Activated CD4-positive, alpha-beta T cell treated with anti-CD3 and anti-CD28 coated beads, Interleukin-10, Interleukin-2, amounts not matched to agents 100 ng/mL and 50 ng/mL, durations not matched to agents 16 hours and 8 hours (primary cell): ENCODE results near the gene F10.
A peak's percentile ranks its signal among the peaks of the same experiment; 100 is the strongest.

Experiments
- DNase-seq: peaks from one replicate; pipeline ENCODE4 v3.0.0-alpha.2; 2020

F10 gene

DNA sequence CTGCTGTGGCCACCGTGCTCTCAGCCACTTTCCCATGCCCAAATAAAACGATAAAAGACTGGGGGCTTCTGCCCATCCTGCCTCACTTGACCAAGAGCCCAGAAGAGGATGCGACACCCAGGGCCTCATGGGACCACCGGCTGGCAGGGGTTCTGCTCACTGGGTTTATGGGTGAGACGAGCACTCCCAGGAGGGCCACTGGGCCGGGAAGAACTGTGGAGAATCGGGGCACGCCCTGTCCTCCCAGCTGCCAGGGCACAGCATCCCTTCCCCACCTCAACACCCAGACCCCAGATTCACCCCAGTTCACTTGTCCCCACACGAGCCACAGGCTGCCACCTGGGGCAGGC, 4.7 kb upstream of the F10 start:
- DNase-seq = no peak

GRCh38 chr13:113118261-113119021, 4.2 kb upstream of the F10 start:
- DNase-seq = no peak

- DNase-seq = no peak
These were observed 3.3 kb upstream of the F10 start for GRCh38 chr13:113119166-113119821.

DNA sequence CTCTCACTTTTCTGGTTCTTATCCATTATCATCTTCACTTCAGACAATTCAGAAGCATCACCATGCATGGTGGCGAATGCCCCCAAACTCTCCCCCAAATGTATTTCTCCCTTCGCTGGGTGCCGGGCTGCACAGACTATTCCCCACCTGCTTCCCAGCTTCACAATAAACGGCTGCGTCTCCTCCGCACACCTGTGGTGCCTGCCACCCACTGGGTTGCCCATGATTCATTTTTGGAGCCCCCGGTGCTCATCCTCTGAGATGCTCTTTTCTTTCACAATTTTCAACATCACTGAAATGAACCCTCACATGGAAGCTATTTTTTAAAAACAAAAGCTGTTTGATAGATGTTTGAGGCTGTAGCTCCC, 2.8 kb upstream of the F10 start:
- DNase-seq = no peak

DNA sequence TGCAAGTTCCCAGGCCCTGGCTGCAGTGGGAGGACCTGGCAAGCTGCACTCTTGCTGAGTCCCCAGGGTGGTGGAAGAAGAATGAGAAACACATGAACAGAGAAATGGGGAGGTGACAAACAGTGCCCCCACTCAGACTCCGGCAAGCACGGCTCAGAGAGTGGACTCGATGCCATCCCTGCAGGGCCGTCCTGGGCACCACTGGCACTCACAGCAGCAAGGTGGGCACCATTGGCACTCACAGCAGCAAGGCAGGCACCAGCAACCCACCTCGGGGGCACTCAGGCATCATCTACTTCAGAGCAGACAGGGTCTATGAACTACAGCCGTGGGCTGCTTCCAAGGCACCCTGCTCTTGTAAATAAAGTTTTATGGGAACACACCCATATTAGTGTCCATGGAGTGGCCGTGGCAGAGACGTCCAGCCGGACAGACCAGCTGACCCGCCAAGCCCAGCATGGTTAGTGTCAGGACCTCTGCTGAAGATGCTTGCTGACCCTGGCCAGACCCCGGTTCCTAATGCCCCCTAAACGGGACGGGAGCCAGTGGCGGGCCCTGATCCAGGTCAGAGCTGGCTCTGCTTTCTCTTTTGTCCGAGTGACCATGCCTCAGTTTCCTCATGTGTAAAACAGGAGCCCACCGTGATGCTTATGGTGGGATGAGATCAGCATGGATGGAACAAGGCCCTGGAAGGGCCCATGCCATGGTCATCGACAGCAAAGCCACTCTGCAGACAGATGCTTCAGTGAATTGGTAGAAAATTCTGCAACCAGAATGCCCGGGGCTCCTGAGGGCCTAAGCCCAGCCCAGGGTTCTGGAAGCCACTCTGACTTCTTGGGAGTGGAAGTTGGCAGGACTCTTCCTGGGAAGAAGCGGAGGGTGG, 2.1 kb upstream of the F10 start:
- no peak for DNase-seq

- no peak for DNase-seq
These were observed 1.2 kb upstream of the F10 start for GRCh38 chr13:113121183-113121927.

GRCh38 chr13:113121928-113122471, 599 bp upstream of the F10 start:
- DNase-seq = no peak

- no peak for DNase-seq
These were observed 915 bp downstream of the F10 start for GRCh38 chr13:113123226-113124201.

DNA sequence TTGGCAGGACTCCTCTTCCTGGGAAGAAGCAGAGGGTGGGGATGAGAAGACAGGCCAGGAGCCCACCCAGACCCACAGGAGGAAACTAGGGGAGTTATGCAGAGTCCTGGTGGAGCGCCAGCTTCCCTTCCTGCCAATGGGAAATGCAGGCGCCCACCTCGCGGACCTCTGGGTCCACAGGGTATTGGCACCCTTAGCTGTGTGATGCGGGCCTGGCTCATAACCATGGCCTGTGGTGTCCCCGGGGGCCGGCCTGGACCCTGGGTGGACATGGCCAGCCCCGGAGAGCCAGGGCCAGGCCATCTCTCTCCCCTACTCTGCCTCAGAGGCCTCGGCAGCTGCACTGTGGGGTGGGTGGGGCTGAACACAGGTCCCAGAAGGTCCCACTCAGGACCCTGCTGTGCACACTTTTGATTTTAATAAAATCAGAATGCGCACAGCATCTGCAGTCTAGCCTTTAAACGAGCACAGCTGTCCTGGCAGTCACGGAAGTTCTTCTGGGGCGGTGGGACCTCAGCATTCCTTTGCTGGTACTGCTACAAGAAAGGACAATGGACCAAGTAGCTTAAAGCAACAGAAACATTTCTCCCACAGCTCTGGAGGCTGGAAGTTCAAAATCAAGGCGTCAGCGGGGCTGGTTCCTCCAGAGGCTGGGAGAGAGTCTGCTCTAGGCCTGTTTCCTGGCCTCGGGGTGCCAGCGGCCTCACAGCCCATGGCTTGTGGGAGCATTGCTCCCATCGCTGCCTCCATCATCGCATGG, 1.8 kb downstream of the F10 start:
- no peak for DNase-seq

- DNase-seq = no peak
These were observed 3.1 kb downstream of the F10 start for GRCh38 chr13:113125506-113126264.

DNA sequence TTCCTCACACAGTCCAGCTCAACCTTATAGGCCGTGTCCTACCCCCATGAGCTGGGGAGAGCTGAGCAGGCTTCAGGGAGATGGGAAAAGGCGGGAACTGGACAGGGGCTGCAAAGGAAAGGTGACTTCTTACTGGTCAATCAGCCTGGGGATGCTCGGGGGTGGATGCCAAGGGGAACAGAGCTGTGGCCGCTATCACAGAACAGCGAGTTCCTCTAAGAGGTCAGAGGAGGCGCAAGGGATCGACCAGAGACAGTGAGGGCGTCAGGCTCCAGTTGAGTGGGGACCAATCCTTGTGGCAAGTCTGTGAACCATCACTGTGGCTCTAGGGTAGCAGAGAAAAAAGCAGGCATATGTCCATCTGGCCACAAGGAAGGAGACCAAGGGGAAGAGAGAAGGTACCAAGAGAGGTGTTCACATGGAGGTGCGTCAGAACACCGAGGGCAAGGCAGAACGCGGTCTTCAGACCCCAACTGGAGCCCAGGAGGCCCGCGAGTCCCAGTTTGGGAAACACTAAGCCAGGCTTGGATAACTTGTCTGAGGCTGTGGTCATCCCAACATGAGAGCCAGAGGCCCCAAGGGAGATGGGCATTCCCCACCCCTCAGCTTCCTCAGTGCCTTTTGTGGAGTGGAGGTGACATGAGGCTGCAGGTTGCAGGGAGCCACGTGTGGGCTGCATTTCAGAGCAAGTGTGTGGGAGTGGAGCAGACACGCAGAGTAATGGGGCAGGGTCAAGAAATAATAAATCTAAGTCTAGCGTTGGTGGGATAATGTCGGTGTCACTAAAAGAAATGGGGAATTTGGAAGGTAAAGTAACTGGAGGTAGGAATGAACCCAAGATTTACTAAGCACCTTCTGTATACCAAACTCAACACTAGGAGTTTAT, 3.9 kb downstream of the F10 start:
- no peak for DNase-seq

DNA sequence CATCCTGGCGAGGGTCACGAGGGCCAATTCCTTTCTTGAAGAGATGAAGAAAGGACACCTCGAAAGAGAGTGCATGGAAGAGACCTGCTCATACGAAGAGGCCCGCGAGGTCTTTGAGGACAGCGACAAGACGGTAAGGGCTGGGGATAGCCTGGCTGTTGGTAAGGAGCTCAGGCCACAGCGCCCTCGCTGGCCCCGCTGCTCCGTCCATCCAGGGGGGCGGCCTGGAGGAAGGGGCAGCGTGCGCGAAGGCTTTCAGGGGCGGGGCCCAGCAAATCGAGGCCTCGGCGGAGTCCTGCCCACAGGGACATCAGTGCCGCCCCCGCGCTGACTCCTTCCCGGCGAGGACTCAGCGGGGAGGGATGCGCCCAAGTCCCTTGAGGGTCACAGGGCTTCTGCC, 6.9 kb downstream of the F10 start:
- DNase-seq = no peak

DNA sequence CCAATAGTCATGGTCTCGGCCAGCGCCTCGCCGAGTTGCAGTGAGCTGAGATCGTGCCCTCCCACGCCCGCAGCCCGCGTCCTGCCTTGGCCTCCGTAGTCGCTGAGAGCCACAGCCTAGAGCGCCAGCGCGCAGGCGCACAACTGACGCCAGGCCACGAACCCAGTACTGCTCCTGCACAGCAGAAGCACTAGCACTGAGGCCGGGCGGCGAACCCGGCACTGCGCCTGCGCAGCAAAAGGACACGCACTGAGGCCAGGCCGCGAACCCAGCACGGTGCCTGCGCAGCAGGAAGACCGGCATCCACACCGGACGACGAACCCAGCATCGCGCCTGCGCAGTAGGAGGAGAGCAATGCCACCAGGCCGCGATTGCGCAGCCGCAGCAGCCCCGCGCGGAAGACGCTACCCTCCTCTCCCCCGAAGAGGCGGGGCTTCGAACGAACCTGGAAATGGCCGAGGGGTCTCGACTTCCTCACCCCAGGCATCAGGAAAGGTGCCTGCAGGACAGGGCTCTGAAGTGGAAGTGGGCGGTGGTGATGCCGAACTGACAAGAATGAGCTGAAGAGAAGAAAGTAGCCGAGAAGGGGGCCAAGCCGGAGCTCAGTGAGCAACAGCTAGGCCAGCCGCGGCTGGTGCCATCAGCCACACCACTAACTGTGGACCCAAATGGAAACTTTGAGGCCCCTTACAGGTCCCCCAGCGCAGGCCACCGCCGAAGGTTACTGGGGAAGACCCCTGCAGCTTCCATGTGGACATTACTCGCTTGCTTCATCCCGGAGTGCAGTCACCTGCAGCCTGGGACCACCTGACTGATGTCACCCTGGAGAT, 7.5 kb downstream of the F10 start:
- peak; percentile 49 for DNase-seq

DNA sequence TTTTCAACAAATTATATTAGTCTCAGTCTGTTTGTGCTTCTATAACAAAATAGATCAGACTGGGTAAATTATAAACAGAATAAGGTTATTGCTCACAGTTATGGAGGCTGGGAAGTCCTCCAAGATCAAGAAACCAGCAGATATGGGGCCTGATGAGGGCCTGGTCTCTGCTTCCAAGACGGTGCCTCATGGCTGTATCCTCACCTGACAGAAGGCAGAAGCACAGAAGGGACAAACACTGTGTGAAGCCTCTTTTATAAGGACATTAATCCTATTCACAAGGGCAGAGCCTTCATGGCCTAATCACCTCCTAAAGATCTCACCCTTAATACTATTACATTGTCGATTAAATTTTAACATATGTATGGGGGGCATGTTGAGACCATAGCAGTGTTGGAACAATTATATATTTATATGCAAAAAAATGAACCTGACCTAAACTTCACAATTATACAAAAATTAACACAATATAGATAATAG, 12.7 kb downstream of the F10 start:
- DNase-seq = no peak

DNA sequence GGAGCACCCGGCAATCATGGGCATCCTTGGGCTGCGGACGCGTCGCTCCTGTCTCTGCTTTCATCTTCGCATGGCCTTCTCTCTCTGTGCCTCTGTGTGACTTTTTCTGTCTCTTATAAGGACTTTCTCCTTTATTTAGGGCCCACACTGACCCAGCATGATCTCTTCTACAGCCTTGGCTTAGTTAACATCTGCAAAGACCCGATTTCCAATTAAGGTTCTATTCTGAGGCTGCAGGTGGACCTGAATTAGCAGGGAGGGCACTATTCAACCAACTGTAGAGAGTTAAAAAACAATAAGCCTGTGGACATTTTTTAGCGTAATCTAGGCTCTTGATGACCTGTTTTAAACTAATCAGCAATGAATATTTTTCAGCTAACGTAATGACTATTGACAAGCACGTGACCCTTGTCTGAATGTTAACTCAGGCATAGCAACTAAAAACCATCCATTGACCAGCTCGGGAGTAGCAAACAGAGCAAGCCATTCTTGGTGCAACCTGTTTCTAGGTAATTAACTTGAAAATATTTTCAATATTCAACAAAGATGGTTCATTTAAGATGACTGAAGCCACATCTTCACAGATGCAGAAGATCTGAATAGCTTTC, 15.2 kb downstream of the F10 start:
- DNase-seq = no peak

DNA sequence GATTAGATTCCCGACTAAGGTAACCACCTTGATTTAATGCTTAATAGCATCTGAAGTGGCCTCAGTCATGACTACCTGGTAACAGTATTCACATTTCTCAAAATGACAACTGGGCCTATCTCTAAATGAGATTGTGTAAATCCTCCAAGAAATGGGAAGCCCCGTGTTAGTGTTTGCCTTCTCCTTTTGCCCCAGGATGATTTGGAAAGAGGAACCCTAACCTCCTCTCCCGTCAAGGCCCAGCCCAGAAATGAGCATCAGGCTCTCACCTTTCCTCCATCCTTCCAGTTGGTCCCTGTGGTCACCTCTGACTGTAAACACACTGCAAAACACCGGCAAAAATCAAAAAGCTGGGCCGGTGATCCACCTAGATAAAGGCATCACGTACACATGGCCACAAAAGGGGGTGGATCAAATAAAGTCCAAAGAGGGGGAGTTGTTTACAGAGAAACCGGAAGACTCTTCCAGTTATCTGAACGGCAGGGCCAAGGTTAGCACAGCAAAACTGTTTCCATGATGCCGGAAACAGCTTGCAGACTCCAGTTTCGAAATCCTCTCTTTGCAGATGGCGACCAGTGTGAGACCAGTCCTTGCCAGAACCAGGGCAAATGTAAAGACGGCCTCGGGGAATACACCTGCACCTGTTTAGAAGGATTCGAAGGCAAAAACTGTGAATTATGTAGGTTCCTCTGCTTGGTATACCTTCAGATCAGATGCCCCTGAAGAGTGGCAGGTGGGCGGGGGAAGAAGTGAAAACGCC, 16.4 kb downstream of the F10 start:
- no peak for DNase-seq

GRCh38 chr13:113139577-113139976, 17.0 kb downstream of the F10 start:
- no peak for DNase-seq
